Posterior vena cava (tissue), 2 donors: ENCODE measurements around the gene PEMT. TPM values are rescaled to one million over a fixed set of nuclear protein-coding genes. Genes with fewer than 3 reads are reported as not detected.

Experiments used
- DNase-seq: peaks from one replicate; pipeline ENCODE4 v3.0.0-alpha.2; 2020; ENCODE audit warnings: low spot score
- intact Hi-C, 2 donors: fragments of 100-400 bp; cut with DNase I; formaldehyde crosslinking; loops; one replicate each; pipeline versions ENCODE4 v1.14.1 to v1.14.2; 2022 to 2023
- total RNA-seq, 2 donors: library from RNA; stranded (reverse); fragmentation: NEBNext Ultra II Directional; extraction: Animal tissue kit (Norgen Biotek cat#: 25700); gene quantifications; one replicate each; pipeline ENCODE4 v1.2.1, GENCODE V29; 2021
- donor health status: DM: yes; HTN: yes; CAD: no.
- donor health status: DM: yes; HTN: yes; CAD: no.

Gene PEMT
- total RNA-seq, 2 donors from 2014 or later = 25.6 to 26.0 TPM

DNA sequence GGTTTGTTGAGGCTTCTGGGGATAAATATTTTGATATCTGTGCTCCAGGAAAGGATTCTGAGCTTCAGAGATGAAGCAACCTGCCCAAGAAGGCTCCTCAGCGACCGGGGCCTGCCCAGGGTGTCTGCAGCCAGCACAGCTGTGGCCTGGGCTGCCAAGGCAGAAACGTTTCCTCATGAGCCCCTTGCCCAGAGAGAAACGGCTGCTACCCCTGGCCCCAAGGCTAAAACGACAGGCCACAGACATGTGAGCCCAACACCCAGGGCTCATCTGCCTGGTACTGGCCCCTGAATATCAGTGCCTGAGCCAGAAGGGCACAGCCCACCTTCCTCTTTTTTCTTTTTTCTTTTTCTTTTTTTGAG lies 49.9 kb downstream of the PEMT start:
- intact Hi-C loops = loop anchor here in 1 of 2 donors (5.0 kb wide), 1 partner anchor 511 kb away; no protein-coding TSS in a partner anchor
- DNase-seq = no peak

DNA sequence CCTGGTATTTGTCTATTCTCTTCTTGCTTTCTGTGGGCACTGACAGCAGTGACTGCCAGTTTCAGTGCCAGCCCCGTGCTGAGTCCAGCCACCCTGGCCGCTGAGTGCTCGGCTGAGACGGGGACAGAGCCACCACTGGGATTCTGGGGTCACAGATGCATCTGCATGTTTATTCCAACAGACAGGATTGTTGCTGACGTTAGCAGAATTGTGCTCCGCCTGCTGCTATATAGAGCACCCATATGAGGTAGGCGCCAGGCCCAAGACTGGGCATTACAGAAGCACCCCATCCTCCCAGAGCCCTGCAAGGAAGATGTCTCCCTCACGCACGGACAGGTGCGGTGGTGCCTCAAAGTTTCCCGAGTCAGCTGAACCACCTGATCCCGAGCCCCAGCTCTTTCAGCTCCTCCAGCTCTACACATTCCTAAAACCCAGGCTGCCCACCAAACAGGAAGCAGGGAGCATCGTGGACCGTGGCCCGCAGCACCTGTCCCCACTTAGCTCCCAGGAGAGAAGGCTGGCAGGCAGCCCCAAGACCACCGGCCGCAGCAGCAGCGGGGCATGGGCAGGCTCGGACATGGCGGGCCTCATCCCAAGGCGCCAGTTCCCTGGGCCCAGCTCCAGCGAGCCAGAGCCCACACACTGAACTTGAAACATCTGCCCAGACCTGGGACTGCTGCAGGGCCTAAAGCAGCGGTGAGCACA lies 50.4 kb downstream of the PEMT start:
- intact Hi-C loops = loop anchor here in 1 of 2 donors (5.0 kb wide), 1 partner anchor 511 kb away; no protein-coding TSS in a partner anchor
- no peak for DNase-seq

DNA sequence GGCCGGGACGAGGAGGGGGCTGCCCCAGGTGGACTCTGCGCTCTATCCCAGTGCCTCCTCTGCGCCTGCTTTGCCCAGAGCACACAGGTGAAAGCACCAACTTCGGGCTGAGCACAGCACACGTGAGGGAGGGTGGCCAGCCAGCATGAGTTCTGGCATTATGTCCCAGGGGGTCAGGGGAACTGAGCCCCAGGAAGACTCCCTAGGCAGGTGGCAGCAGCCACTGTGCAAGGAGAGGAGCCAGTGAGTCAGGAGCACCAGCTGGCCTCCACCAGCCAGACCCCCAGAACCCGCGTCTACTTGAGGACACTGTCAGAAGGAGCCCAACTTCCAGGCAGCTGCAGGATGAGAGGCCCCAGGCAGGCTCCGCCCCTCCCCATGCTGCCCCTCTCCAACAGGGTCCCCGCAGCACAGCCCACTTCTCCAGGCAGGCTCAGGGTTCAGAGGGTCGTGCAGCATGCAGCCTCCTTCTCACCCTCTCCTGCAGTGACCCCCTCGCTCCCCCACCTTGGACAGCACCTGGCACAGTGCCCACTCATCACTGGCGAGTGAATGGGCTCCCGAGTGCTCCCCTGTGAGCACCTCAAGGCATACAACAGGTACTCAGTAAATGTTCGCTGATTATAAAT lies 51.1 kb downstream of the PEMT start:
- intact Hi-C loops = loop anchor here in 1 of 2 donors (5.0 kb wide), 1 partner anchor 512 kb away; no protein-coding TSS in a partner anchor

DNA sequence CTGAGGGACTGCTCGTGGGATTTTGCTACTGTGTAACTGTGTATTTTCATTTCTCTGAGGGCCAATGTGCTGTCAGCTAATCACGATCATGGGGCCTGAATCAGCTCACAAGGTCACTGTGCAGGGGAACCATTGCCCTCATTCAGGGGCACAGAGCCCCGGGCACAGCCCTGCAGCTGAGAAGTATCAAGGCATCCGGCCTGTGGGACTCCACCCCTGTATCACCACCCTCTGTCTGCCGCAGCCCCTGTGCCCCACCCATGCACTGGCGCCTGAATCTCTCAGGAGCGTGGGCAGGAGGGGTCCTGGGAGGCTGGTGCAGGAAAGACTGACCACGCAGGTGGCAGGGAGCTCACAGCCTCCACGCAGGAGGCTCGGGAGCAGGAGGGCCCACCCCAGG lies 51.9 kb downstream of the PEMT start:
- intact Hi-C loops = no loop called here
- DNase-seq = no peak

More for the DNA sequence above, 51.1 kb downstream of the PEMT start:
- no peak for DNase-seq

DNA sequence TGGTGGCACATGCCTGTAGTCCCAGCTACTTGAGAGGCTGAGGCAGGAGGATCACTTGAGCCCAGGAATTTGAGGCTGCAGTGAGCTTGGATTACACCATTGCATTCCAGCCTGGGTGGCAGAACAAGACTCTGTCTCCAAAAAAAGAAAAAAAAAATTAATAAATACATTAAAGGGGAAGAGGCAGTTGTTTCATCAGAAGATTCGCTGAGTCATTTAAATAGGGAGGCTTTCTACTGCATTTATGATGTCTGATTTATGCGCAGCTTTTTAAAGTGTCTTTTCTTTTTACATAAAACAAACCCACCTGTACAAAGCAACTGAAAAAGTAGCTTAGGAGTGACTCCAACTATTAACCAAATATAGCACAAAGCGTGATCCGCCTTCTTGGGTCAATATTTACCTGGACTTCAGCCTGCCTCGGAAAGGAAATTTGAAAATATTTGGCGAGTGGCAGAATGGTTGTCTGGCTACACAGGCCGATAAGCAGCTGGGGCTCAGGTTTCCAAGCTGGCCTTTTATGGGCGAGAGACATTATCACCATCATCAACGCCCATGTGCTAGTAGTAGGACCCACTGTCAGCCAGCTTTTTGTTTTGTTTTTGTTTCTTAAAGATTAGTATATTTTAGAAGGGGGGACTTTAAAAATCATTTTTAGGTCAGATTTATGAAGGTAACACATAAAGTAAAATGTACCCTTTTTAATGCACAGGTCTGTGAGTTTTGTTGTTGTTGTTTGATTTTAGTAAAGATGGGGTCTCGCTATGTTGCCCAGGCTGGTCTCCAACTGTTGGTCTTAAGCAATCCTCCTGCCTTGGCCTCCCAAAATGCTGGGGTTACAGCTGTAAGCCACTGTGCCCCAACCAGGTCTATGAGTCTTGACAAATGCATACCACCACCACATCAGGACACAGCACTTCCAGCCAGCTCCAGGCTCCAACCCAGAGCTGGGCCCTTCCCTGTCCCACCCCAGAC lies 52.8 kb downstream of the PEMT start:
- intact Hi-C loops = no loop called here
- DNase-seq = no peak

DNA sequence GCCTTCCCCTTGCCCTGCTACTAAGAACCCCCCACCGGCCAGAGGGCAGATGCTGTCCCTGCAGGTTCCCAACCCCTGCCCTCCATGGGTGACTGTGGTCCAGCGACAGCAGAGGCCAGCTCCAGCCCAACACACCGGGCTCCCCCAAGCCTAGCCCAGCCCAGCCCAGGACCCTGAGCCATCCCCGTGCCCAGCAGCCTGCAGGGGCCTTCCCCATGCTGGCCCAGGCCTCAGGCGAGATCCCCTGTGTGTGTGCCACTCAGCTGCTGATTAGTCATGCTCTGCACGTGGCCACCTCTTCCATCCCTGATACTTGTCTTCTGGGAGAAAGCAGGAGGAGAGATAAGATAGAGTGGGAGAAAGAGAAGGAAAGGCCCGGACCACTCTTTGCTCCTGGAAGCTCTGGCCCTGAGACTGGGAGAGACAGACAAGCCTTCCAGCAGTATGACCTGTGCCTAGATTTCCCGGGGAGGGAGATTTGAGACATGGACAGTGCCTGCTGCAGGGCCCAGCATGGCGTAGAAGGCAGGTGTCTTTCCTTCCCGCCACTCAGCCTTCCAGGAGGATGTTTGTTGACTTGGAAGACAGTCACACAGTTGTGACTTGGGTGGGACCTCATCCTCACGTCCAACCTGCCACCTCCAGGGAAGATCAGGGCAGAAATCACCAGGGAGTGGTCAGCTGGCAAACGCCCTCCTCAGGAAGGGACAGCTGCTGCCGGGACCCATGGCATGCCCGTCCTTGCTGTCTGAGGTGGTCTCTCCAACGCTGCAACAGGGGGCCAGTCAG lies 54.0 kb downstream of the PEMT start:
- intact Hi-C loops = no loop called here
- DNase-seq = no peak

DNA sequence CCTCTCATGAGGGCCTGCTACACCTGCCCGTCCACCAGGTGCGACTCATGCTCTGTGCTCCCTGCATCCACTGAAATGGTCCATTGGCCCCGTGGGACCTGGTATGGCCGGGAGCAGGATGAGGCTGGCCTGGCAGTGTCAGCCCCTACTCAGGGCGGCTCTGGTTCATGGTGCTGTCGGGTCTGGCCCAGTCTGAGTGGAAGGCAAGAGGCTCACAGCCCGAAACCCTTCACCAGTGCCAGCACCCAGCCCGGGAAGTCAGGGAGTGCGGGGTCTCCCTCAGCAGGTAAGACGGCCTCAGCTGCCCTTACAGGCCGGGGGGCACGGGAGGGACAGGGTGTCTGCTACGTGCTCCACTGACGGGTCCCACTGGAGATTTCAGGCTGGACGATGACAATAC lies 54.8 kb downstream of the PEMT start:
- no peak for DNase-seq
- intact Hi-C loops = no loop called here

DNA sequence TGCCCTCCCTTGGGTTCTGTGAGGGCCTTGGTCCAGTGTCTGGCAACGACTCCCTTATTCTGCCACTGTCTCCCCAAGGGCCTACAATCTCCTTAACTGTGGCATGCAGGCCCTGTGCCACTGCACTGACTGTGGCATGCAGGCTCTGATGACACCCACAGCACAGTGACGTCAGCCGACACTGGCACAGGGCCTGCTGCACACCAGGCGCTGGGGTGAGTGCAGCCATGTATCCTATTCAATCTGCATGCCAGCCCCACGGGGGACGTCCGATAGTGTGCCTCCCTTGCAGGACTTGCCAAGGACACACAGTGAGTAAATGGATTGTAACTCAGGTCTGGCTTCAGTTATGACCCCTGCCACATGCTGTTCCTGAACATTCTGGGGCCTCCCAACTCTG lies 55.6 kb downstream of the PEMT start:
- intact Hi-C loops = no loop called here
- DNase-seq = no peak

DNA sequence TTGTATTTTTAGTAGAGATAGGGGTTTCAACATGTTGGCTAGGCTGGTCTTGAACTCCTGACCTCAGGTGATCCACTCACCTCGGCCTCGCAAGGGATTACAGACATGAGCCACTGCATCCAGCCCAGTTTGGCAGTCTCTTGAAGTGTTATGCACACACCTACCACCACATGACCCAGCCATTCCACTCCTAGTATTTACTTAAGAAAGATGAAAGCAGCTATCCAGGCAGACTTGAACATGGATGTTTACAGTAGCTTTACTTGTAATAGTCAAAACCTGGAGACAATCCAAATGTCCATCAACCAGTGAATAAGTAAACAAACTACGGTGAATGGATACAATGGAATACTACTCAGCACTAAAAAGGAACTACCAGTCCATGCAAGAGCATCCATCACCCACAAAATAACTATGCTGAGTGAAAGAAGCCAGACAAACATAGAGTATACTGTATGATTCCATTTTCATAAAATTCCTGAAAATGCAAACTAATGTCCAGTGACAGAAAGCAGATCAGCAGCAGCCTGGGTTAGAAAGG lies 57.5 kb downstream of the PEMT start:
- intact Hi-C loops = no loop called here
- no peak for DNase-seq

DNA sequence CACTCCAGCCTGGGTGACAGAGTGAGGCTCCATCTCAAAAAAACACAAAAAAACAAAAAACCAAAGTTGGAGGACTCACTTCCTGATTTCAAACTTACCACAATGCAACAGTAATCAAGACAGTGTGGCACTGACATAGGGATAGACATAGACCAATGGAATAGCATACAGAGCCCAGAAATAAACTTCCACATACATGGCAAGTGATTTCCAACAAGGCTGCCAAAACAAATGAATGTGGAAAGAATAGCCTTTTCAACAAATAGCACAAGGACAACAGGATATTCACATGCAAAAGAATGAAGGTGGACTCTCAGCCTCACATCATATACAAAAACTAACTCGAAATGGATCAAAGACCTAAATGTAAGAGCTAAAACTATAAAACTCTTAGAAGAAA lies 58.5 kb downstream of the PEMT start:
- intact Hi-C loops = no loop called here
- DNase-seq = no peak

DNA sequence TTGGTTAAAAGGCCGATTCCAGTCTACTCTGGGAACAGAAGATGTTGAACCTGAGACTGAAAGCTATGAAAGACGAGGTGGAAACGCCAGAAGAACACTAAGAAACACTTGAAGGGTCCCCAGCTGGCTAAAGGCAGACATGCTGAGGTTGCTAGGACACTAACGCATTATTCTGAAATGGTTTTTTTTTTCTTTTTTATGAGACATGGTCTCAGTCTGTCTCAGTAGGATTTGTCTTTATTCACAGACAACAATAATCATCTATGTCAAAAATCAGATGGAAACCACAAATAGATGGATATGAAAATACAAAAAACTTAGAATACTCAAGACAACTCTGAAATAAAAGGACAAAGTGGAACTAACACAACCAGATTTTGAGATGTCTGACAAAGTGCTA lies 60.4 kb downstream of the PEMT start:
- DNase-seq = no peak
- intact Hi-C loops = no loop called here

DNA sequence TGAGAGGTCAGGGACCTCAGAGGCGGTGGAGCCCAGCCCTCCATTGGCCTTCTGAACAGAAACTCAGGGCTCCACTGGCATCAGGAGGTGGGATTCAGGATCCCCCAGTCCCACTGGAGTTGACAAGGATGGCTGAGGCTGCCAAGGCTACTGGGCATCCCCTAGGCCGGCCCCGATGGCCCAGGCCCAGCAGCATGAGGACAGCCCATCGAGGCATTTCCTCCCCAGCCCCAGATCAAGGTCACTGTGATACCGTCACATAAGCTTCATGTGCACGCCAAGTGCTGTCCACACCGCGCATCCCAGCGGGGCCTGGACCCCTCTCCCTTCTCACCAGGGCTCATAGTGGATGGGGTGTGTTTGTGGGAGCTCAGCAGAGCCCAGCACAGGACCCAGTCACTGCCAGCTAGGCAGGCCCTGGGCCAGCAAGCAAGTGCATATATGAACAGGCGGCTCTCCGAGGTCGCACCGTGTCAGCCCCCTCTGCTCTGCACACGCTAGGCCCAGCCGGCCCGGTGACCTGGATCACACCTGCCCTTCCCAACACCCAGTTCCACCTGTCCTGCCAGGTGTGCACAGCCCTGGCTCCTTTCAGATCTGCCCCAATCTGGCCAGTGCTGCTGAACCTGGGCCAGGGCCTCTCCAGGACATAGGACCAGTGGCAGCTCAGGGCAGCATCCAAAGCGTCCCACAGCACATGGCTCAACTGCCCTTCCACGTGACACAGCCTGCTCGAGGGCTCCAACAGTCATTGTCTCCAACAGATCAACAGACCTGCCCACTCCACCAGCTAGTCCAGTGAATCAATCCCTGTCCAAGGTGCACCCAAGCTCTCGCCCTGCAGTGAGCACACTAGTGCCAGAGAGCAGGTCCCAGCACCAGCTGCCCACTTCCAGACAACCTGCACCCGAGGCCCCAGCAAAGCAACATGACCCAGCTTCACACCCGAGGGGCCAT lies 62.5 kb downstream of the PEMT start:
- DNase-seq = no peak
- intact Hi-C loops = no loop called here

DNA sequence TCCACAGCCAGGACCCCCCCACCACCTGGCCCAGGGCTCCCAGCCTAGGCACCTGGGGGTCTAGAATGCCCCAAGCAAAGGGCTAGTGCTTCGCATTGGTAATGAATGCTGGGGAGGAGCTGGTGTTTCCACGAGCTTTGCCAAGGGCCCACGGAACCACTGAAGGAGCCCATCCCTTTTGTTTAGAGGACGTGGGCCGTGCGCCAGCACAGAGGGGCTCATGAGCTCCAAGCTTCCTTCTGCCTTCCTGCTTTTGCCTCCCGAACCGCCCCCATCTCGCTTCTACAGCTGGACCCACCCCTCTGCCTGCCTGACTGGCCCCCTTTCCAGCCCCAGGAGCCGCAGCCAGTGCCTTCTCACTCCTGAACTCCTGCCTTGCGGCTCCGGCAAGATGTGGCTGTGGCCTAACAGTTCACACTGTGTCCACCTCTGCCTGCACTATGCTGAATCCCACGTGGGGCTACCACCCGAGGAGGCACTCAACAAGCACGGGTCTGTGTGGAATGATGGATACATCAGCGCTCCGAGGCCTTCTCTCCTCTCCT lies 63.5 kb downstream of the PEMT start:
- intact Hi-C loops = no loop called here
- no peak for DNase-seq

DNA sequence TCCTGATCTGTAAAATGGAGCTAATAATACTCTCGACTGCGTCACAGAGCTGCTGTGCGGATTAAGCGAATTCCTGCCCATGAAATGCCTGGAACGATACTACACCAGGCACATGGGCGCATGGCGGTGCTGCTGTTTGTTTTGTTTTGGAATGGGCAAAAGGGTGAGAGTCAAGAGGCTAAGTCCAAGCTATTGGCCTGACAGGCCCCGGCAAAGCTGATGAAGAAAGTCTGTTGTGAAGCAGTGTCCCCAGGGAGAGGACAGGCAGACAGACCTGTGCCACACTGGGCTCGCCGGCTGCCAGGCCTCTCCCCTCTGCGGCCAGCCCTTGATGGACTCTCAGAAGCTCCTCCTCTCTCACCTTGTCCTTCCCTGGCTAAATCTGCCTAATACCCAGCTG lies 64.0 kb downstream of the PEMT start:
- DNase-seq = no peak
- intact Hi-C loops = no loop called here

DNA sequence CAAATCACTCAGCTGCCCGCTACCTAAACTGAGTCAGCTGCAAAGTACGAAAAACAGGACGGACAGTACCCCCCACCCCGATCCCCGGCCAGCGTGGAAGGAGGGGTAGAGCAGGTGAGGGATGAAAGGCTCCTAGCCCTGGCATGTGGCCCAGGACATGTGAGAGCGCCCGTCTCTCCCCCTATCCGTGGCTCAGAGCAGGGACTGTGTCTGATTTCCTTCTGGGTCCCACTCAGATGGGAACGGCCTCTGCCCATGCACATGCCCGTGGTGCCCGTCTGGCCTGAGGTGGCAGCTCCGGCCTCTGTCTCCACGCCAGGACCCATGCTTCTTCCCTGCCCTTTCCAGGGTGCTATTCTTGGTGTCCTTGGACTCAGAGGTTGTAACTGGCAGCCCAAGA lies 65.1 kb downstream of the PEMT start:
- no peak for DNase-seq
- intact Hi-C loops = no loop called here

DNA sequence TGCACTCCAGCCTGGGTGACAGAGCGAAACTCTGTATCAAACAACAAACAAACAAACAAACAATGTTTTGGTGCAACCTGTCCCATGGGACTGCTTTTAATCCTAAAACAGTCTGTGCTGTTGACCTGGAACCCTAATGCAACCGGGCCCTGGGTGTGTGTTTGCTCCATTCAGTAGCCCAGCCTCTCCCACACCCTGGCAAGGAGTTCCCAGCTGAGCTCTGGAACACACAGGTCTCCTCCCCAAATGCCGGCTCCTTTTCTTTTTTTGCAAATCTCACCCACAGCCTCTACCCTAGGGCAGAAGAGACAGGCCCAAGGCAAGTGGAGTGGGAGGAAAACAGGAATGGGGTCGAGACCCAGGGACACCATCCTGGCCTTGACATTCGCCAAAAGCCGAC lies 65.6 kb downstream of the PEMT start:
- DNase-seq = no peak
- intact Hi-C loops = no loop called here

DNA sequence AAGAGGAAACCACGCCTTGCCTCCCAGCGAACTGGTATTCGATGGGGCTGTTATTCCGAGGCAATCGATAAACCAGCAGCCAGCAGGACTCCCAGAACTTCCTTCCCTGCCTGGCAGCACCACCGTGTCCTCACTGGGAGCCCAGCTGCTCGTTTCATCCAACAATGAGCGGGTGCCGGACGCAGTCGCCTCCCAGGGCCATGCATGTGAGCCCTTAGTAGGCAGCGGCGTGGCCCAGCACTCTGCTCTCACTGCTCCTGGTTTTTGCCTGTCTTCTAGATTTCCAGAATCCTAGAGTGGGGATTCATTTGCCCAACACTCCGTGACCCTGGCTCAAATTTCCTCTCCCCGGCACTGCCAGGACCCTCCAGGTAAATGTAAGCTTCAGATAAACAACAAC lies 66.2 kb downstream of the PEMT start:
- intact Hi-C loops = no loop called here

More for the DNA sequence above, 66.2 kb downstream of the PEMT start:
- no peak for DNase-seq
